Raji (cell line): Measurements from ENCODE around the gene VSTM2L.

Source experiments
- POLR2A ChIP-seq: IDR thresholded peaks from 2 replicates; pipeline ENCODE4 v1.6.1; 2011; ENCODE audit warnings: low read depth, low read length, control low read depth; ENCODE audit not compliant: insufficient read depth

The VSTM2L gene

DNA sequence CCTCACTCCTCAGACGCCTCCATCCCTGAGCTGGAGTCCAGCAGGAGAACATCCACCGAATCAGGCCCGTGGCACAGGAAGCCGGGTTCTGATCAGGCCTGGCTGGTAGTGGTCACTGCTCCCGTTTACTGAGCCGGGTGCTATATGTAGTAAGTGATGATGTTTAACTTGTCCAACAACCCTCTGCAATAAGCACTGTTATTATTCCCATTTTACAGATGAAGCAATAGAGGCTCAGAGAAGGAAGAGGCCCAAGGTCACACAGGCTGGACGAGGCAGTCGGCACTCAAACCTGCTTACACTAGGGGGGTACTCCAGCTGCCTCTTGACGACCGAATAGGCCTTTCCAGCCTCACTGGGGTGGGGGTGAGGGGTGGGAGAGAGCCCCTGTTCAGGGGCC is 14.3 kb upstream of the VSTM2L start:
- no peak for TF ChIP-seq POLR2A

DNA sequence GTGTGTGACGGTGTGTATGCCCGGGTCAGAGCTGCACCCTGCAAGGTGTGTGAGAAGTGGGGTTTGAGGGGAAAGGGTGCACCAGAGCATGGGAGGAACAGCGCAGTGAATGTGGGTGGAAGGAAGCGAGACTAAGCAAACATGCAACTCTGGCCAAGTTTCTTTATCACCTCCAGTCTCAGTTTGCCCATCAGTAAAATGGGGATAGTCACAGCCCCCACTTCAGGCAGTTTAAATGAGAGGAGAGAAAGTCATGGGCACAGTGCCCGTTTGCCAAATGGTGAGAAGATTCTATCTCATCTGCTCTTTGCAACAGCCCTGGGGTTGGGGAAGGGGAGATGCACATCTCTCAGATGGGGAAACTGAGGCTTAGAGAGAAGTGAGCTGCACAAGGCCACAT is 12.8 kb upstream of the VSTM2L start:
- no peak for TF ChIP-seq POLR2A

GRCh38 chr20:37890643-37891042 is 12.3 kb upstream of the VSTM2L start:
- TF ChIP-seq POLR2A = no peak

DNA sequence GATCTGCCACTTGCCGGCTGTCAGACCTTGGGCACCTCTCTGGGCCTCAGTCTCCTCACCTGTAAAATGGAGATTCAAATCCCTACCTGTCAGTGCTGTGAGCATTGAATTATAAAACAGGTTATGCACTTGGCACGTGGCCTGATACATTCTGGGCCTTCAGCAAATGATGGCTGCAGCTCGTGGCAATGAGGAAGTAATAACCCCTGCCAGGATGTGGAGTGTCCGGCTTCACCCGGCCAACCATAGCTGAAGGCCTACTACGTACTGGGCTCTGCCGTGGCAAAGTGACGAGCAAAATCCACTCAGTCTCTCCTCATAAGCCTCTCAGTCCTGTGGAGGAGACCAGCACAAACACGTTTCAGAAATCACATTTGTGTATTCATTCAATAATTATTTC is 10.9 kb upstream of the VSTM2L start:
- no peak for TF ChIP-seq POLR2A

- TF ChIP-seq POLR2A = no peak
Observed at GRCh38 chr20:37893566-37894241, 9.2 kb upstream of the VSTM2L start.

DNA sequence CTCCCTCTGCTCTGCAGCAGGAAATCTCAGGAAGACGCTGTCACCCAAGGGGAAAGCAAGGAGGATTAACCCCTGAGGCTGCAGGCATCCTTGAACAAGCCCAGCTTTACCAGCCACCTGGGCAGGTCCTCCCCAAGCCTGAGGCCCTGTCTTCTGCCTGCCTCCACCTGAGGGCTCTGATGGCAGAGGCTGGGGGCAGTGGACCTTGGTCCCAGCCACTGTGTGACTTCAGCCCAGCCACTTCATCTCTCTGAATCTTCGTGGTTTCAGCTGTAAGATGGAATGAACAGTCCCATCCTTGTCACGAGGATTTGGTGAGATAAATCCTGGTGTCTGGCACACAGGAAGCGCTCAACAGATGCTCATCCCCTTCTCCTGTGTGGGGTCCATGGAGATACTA is 8.5 kb upstream of the VSTM2L start:
- no peak for TF ChIP-seq POLR2A

DNA sequence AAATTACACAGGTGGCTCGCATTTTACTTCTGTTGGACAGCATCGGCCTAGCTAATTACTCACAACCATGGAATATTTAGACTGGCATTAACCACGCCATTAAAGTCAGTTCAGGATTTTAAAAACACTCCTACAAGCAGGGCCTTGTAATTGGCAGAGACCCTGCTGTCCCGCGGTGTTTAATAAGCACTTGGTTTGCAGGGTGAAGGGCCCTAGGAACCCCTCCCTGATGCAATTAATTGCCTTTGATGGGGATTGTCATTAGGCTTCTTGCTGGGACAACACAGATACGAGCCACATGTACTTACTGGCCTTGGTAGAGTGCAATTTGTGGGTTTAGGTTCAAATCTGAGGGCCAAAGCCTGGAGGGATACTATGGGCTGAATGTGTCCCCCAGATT is 7.8 kb upstream of the VSTM2L start:
- no peak for TF ChIP-seq POLR2A

DNA sequence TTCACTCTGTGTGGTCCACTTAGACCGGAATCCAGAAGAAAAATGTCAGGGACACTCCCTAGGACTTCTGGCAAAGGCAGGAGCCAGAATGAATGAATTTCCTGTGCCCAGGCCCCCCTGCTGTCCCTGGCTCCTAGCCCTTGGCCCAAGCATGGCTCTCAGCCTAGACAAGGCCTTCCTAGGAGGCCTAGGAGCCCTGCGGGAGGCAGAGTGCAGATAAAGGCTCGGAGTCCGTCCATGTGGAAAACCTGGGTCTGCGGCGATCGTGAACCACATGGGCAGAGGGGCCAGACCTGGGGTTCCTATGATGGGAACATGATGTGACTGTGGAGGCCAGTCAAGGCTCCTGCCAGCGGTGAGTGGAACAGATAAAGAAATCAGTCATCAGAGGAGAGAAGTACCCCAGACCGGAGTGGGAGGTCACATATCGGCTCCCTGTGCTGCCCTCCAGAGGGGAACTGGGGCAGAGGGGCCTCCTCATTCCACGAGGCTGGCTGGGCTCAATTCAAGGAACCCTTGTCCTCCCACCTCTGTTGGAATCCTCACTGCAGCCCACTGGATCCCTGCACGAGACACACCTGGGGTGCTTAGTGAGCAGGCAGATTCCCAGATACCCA is 5.9 kb upstream of the VSTM2L start:
- TF ChIP-seq POLR2A = no peak

DNA sequence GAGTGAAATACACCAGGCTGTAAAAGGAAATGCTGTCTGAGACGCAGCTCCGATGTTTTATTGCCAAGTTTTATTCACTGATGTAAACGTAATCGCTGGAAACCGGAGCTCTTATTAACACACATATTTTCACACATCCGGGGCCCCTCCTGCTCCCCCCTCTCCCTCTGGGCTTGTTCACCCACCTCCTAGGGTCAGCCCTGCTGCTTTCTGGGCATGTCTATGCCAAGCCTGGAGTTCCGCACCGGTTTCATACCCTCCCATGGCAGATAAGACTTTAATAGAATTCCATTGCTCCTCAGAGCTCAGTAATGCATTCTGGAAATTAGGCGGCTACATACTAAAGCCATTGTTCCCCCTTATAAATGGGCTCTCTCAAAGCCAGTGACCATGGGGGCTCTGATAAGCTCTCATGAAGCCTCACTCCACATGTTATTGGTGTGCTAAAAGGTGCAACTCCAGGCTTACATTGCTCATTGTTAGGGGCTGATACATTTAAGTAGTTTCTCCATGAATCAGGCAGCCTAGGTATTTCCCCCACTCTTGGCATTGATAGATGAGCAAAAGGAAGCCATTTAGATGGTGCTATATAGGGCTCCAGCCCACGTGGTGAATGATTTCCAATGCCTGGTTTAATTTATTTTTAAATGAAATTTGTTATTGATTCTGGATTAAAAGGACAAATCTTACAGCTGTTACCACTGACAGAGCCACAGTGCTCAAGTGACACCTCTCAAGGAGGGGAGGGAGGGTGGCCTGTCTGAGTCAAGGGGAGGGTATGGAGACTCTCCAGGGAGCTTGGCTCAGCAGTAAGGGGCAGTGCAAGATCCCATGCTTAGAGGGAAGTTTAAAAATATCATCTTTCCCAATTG is 4.5 kb upstream of the VSTM2L start:
- TF ChIP-seq POLR2A = no peak

GRCh38 chr20:37899105-37900045 is 3.6 kb upstream of the VSTM2L start:
- no peak for TF ChIP-seq POLR2A

GRCh38 chr20:37901240-37901639 is 1.7 kb upstream of the VSTM2L start:
- no peak for TF ChIP-seq POLR2A

GRCh38 chr20:37901654-37902503 is 1.0 kb upstream of the VSTM2L start:
- no peak for TF ChIP-seq POLR2A

DNA sequence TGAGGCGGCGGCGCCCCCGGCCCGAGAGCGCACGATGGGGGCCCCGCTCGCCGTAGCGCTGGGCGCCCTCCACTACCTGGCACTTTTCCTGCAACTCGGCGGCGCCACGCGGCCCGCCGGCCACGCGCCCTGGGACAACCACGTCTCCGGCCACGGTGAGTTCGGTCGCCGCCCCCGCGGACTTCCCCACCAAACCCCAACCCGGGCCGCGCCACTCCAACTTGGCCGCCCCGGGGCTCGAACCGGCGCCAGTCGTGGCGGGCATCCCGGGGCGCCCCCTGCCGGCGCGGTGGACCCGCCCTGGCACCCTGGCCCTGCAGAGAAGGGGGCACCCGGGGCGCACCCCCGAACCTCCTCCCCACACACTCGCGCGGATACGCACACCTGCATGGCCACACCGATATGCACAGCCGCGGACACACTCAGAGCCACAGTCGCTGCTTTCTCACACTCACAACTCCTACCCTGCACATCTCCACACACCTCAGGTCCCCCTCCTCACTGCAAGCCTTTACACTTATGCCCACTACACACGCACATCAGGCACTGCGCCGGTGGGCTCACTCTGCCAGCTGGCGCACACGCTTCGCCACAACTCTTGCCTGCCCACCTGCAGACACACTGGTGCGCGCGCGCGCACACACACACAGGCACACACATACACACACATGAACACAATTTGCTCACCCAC is 535 bp downstream of the VSTM2L start:
- no peak for TF ChIP-seq POLR2A
